Coronary artery (tissue), 2 donors: Measurements from ENCODE around the gene SYNGR1.

Experiments
- DNase-seq: peaks from one replicate; pipeline ENCODE4 v3.0.0-alpha.2; 2017; ENCODE audit warnings: low spot score
- H3K27ac ChIP-seq, 2 donors: fragments of 200-600 bp; sonication (generic); one replicate each; pipeline ENCODE4 v1.5.1; 2016 to 2019
- H3K4me3 ChIP-seq: fragments of 200-600 bp; sonication (generic); 2 replicates; pipeline ENCODE4 v1.5.1; 2016; ENCODE audit warnings: mild to moderate bottlenecking, moderate library complexity
- CTCF ChIP-seq: fragments of 200-600 bp; sonication (generic); IDR thresholded peaks from one replicate; pipeline ENCODE4 v1.5.1; 2019; ENCODE audit warnings: antibody characterized with exemption

The SYNGR1 gene

GRCh38 chr22:39427751-39428596 is 78.2 kb downstream of the SYNGR1 start:
- Histone ChIP-seq H3K4me3 (no peak overlapping the region), H3K27ac (no peak overlapping the region)
- no peak for DNase-seq
- TF ChIP-seq CTCF: no peak

GRCh38 chr22:39428597-39429071 is 78.8 kb downstream of the SYNGR1 start:
- H3K4me3 ChIP-seq: no peak overlapping the region
- H3K27ac ChIP-seq: no peak overlapping the region
- TF ChIP-seq CTCF: no peak
- no peak for DNase-seq

GRCh38 chr22:39429186-39429585 is 79.4 kb downstream of the SYNGR1 start:
- no peak for TF ChIP-seq CTCF
- H3K27ac ChIP-seq: no peak overlapping the region

GRCh38 chr22:39429916-39430575 is 80.3 kb downstream of the SYNGR1 start:
- DNase-seq: no peak
- H3K4me3 ChIP-seq: no peak overlapping the region
- no peak for TF ChIP-seq CTCF
- peak overlapping the region; percentile 86 to 88 for H3K27ac ChIP-seq

More at GRCh38 chr22:39429186-39429585, 79.4 kb downstream of the SYNGR1 start:
- no peak for DNase-seq
- H3K4me3 ChIP-seq: no peak overlapping the region

GRCh38 chr22:39430576-39431150 is 80.9 kb downstream of the SYNGR1 start:
- DNase-seq: no peak
- Histone ChIP-seq H3K4me3 (no peak overlapping the region), H3K27ac (peak overlapping the region; percentile 86 to 88)
- TF ChIP-seq CTCF: no peak

GRCh38 chr22:39431216-39431801 is 81.5 kb downstream of the SYNGR1 start:
- Histone ChIP-seq H3K27ac (peak overlapping the region; percentile 86 to 88), H3K4me3 (peak overlapping the region; percentile 45)
- DNase-seq: no peak
- TF ChIP-seq CTCF: no peak
